SJSA1 (cell line): ENCODE data around the gene TOP3A. TPM values are rescaled to one million over a fixed set of nuclear protein-coding genes. Genes with fewer than 3 reads are reported as not detected.
A peak's percentile ranks its signal among the peaks of the same experiment; 100 is the strongest.

Source experiments
- DNase-seq, 2 experiments: peaks; one replicate each; pipeline ENCODE4 v3.0.0-alpha.2; 2015 to 2020; ENCODE audit warnings: low spot score in 2 of 2, low read depth in 1 of 2
- H3K27ac ChIP-seq: fragments of 250-450 bp; sonication (Bioruptor Pico); 2 replicates; pipeline ENCODE4 v1.5.1; 2020; ENCODE audit warnings: mild to moderate bottlenecking, moderate library complexity
- H3K27me3 ChIP-seq: fragments of 250-450 bp; sonication (Bioruptor Pico); replicated peaks from 2 replicates; pipeline ENCODE4 v1.5.1; 2020; ENCODE audit warnings: mild to moderate bottlenecking, moderate library complexity
- H3K36me3 ChIP-seq: fragments of 250-450 bp; sonication (Bioruptor Pico); 2 replicates; pipeline ENCODE4 v1.5.1; 2020; ENCODE audit warnings: mild to moderate bottlenecking
- H3K4me1 ChIP-seq: fragments of 250-450 bp; sonication (Bioruptor Pico); replicated peaks from 2 replicates; pipeline ENCODE4 v1.6.1; 2021; ENCODE audit warnings: mild to moderate bottlenecking
- H3K4me3 ChIP-seq: fragments of 250-450 bp; sonication (Bioruptor Pico); 2 replicates; pipeline ENCODE4 v1.5.1; 2020; ENCODE audit warnings: mild to moderate bottlenecking
- H3K9me3 ChIP-seq: fragments of 250-450 bp; sonication (Bioruptor Pico); replicated peaks from 2 replicates; pipeline ENCODE4 v1.5.1; 2020; ENCODE audit warnings: mild to moderate bottlenecking
- total RNA-seq: library from RNA; depleted of rRNA; stranded (reverse); fragments of >200 nt; shearing (Covaris generic); gene quantifications from 2 replicates; pipeline ENCODE4 v1.2.3, GENCODE V29; 2014

Gene TOP3A
- total RNA-seq, 1 experiment from 2014 or later: 38.4 TPM

- Histone ChIP-seq H3K36me3 (peaks cover 49% of the 10 kb centered on the region), H3K27ac (no peak overlapping the region)
Measured at GRCh38 chr17:18236494-18236893, 78.3 kb downstream of the TOP3A start.

GRCh38 chr17:18235743-18236256, 79.0 kb downstream of the TOP3A start:
- DNase-seq: peak; percentile 21 to 67
- no peak overlapping the region for H3K4me3 ChIP-seq
- peak overlapping the region; percentile 76 for H3K27ac ChIP-seq
- peaks cover 15% of the 10 kb centered on the region for H3K4me1 ChIP-seq
- no peaks in the 10 kb centered on the region for H3K9me3 ChIP-seq
- no peaks in the 10 kb centered on the region for H3K27me3 ChIP-seq
- H3K36me3 ChIP-seq: peaks cover 49% of the 10 kb centered on the region

More at GRCh38 chr17:18236494-18236893, 78.3 kb downstream of the TOP3A start:
- H3K27me3 ChIP-seq: no peaks in the 10 kb centered on the region
- no peak overlapping the region for H3K4me3 ChIP-seq
- DNase-seq: no peak
- no peaks in the 10 kb centered on the region for H3K9me3 ChIP-seq
- H3K4me1 ChIP-seq: peaks cover 15% of the 10 kb centered on the region

GRCh38 chr17:18234853-18235380, 79.9 kb downstream of the TOP3A start:
- no peaks in the 10 kb centered on the region for H3K27me3 ChIP-seq
- no peak for DNase-seq
- H3K9me3 ChIP-seq: no peaks in the 10 kb centered on the region
- H3K4me1 ChIP-seq: peaks cover 15% of the 10 kb centered on the region
- H3K4me3 ChIP-seq: no peak overlapping the region
- H3K27ac ChIP-seq: peak overlapping the region; percentile 76; the same call in 1 of the 2 replicates
- H3K36me3 ChIP-seq: peaks cover 45% of the 10 kb centered on the region

GRCh38 chr17:18233803-18234518, 80.8 kb downstream of the TOP3A start:
- H3K36me3 ChIP-seq: peaks cover 45% of the 10 kb centered on the region
- H3K27ac ChIP-seq: no peak overlapping the region
- no peak overlapping the region for H3K4me3 ChIP-seq
- H3K4me1 ChIP-seq: peaks cover 15% of the 10 kb centered on the region
- no peaks in the 10 kb centered on the region for H3K9me3 ChIP-seq
- DNase-seq: no peak
- no peaks in the 10 kb centered on the region for H3K27me3 ChIP-seq

- no peak overlapping the region for H3K27ac ChIP-seq
- H3K36me3 ChIP-seq: peaks cover 25% of the 10 kb centered on the region
- H3K4me1 ChIP-seq: peaks cover 18% of the 10 kb centered on the region
- no peak for DNase-seq
- no peaks in the 10 kb centered on the region for H3K9me3 ChIP-seq
- no peak overlapping the region for H3K4me3 ChIP-seq
- H3K27me3 ChIP-seq: no peaks in the 10 kb centered on the region
Measured at GRCh38 chr17:18231164-18231563, 83.6 kb downstream of the TOP3A start.

- Histone ChIP-seq H3K27me3 (no peaks in the 10 kb centered on the region), H3K36me3 (peaks cover 19% of the 10 kb centered on the region), H3K4me1 (peaks cover 15% of the 10 kb centered on the region), H3K4me3 (no peak overlapping the region), H3K27ac (no peak overlapping the region), H3K9me3 (no peaks in the 10 kb centered on the region)
- DNase-seq: no peak
Measured at GRCh38 chr17:18230288-18231141, 84.3 kb downstream of the TOP3A start.

- Histone ChIP-seq H3K36me3 (peaks cover 12% of the 10 kb centered on the region), H3K4me1 (peaks cover 13% of the 10 kb centered on the region), H3K27me3 (no peaks in the 10 kb centered on the region), H3K9me3 (no peaks in the 10 kb centered on the region), H3K4me3 (no peak overlapping the region), H3K27ac (no peak overlapping the region)
- DNase-seq: no peak
Measured at GRCh38 chr17:18229771-18230170, 85.0 kb downstream of the TOP3A start.

GRCh38 chr17:18229254-18229653, 85.5 kb downstream of the TOP3A start:
- DNase-seq: no peak
- H3K9me3 ChIP-seq: no peaks in the 10 kb centered on the region
- H3K4me1 ChIP-seq: peaks cover 18% of the 10 kb centered on the region
- no peak overlapping the region for H3K27ac ChIP-seq
- H3K36me3 ChIP-seq: peaks cover 7% of the 10 kb centered on the region
- no peaks in the 10 kb centered on the region for H3K27me3 ChIP-seq
- H3K4me3 ChIP-seq: no peak overlapping the region

- no peaks in the 10 kb centered on the region; the same call in 1 of the 2 replicates for H3K36me3 ChIP-seq
- no peaks in the 10 kb centered on the region for H3K27me3 ChIP-seq
- H3K4me1 ChIP-seq: peaks cover 18% of the 10 kb centered on the region
- DNase-seq: no peak
- no peak overlapping the region for H3K27ac ChIP-seq
- no peak overlapping the region for H3K4me3 ChIP-seq
- no peaks in the 10 kb centered on the region for H3K9me3 ChIP-seq
Measured at GRCh38 chr17:18228176-18228682, 86.6 kb downstream of the TOP3A start.

GRCh38 chr17:18227635-18228034, 87.2 kb downstream of the TOP3A start:
- Histone ChIP-seq H3K4me1 (peaks cover 18% of the 10 kb centered on the region), H3K36me3 (no peaks in the 10 kb centered on the region; the same call in 1 of the 2 replicates), H3K27ac (no peak overlapping the region), H3K4me3 (no peak overlapping the region), H3K9me3 (no peaks in the 10 kb centered on the region), H3K27me3 (no peaks in the 10 kb centered on the region)
- DNase-seq: no peak

- no peak overlapping the region for H3K27ac ChIP-seq
- H3K36me3 ChIP-seq: no peaks in the 10 kb centered on the region
- H3K9me3 ChIP-seq: no peaks in the 10 kb centered on the region
- peaks cover 21% of the 10 kb centered on the region for H3K4me1 ChIP-seq
- DNase-seq: no peak
- no peaks in the 10 kb centered on the region for H3K27me3 ChIP-seq
- peak overlapping the region; percentile 69 for H3K4me3 ChIP-seq
Measured at GRCh38 chr17:18226284-18226945, 88.4 kb downstream of the TOP3A start.

GRCh38 chr17:18225642-18226283, 89.0 kb downstream of the TOP3A start:
- H3K4me1 ChIP-seq: peaks cover 27% of the 10 kb centered on the region
- no peaks in the 10 kb centered on the region for H3K36me3 ChIP-seq

More at GRCh38 chr17:18225642-18226283, 89.0 kb downstream of the TOP3A start:
- Histone ChIP-seq H3K27ac (no peak overlapping the region; the same call in 1 of the 2 replicates), H3K4me3 (peak overlapping the region; percentile 69), H3K27me3 (no peaks in the 10 kb centered on the region), H3K9me3 (no peaks in the 10 kb centered on the region)
- DNase-seq: peak in 1 of 2 experiments; percentile 34
